SK-N-SH (cell line): Measurements from ENCODE around the gene FOXP1. TPM values are rescaled to one million over a fixed set of nuclear protein-coding genes. Genes with fewer than 3 reads are reported as not detected.

Experiments
- CTCF ChIA-PET: fragments of 300-600, 350-600 bp; formaldehyde crosslinking; extraction: SDS; loops from one replicate; lab custom pipeline; 2021; lab: Yijun Ruan, JAX
- POLR2A ChIA-PET: fragments of 350-600 bp; sonication (Branson Sonifier 250); formaldehyde crosslinking; extraction: SDS; loops from one replicate; lab custom pipeline; 2020; ENCODE audit warnings: antibody characterized with exemption, inconsistent platforms; lab: Yijun Ruan, JAX
- DNase-seq: peaks from one replicate; pipeline ENCODE4 v3.0.0; 2012
- H2AFZ ChIP-seq: fragments of 200-600 bp; sonication (generic); 2 replicates; pipeline ENCODE4 v1.8.1; 2016; ENCODE audit warnings: antibody characterized with exemption, mild to moderate bottlenecking, low read depth
- H3F3A ChIP-seq: fragments of 200-600 bp; sonication (generic); replicated peaks from 2 replicates; pipeline ENCODE3; 2016; ENCODE audit warnings: antibody characterized with exemption, mild to moderate bottlenecking; ENCODE audit not compliant: insufficient read depth
- H3K27ac ChIP-seq, 2 experiments: fragments of 200-500 bp in 1 of 2; fragments of 200-600 bp in 1 of 2; sonication (Bioruptor generic) in 1 of 2; sonication (generic), shearing (Covaris generic) in 1 of 2; 2 replicates each; pipeline versions ENCODE4 v1.5.1 to v1.6.1; 2014 to 2016; ENCODE audit warnings: low read depth in 2 of 2, inconsistent platforms in 1 of 2, low read length in 1 of 2, mild to moderate bottlenecking in 1 of 2, mixed read lengths in 1 of 2
- H3K27me3 ChIP-seq: fragments of 200-600 bp; sonication (generic), shearing (Covaris generic); 2 replicates; pipeline ENCODE4 v1.6.1; 2016; ENCODE audit warnings: mixed run types; ENCODE audit not compliant: insufficient read depth
- H3K36me3 ChIP-seq, 2 experiments: fragments of 200-500 bp in 1 of 2; fragments of 200-600 bp in 1 of 2; sonication (Bioruptor generic) in 1 of 2; sonication (generic) in 1 of 2; replicated peaks in 1 of 2; 2 replicates each; pipeline versions ENCODE3 to v1.5.1; 2014 to 2016; ENCODE audit warnings: low read length in 1 of 2, mild to moderate bottlenecking in 1 of 2; ENCODE audit not compliant: insufficient read depth in 2 of 2, control insufficient read depth in 1 of 2
- H3K4me1 ChIP-seq, 2 experiments: fragments of 200-500 bp in 1 of 2; fragments of 200-600 bp in 1 of 2; sonication (Bioruptor generic) in 1 of 2; sonication (generic), shearing (Covaris generic) in 1 of 2; 2 replicates each; pipeline versions ENCODE4 v1.5.1 to v1.6.1; 2014 to 2016; ENCODE audit warnings: low read depth in 1 of 2, low read length in 1 of 2, mixed run types in 1 of 2; ENCODE audit not compliant: insufficient read depth in 2 of 2, control insufficient read depth in 1 of 2
- H3K4me2 ChIP-seq: fragments of 200-600 bp; sonication (generic), shearing (Covaris generic); 2 replicates; pipeline ENCODE4 v1.6.1; 2017; ENCODE audit warnings: mixed run types
- H3K4me3 ChIP-seq, 2 experiments: fragments of 200-500 bp in 1 of 2; fragments of 200-600 bp in 1 of 2; sonication (Bioruptor generic) in 1 of 2; sonication (generic), shearing (Covaris generic) in 1 of 2; 2 replicates each; pipeline versions ENCODE4 v1.5.1 to v1.8.1; 2014 to 2016; ENCODE audit warnings: low read depth in 2 of 2, inconsistent platforms in 1 of 2, low read length in 1 of 2, mild to moderate bottlenecking in 1 of 2, mixed read lengths in 1 of 2, moderate library complexity in 1 of 2
- H3K79me2 ChIP-seq: fragments of 200-600 bp; sonication (generic); 2 replicates; pipeline ENCODE4 v1.8.1; 2017; ENCODE audit warnings: mild to moderate bottlenecking; ENCODE audit not compliant: insufficient read depth
- H3K9ac ChIP-seq: fragments of 200-600 bp; sonication (generic); 2 replicates; pipeline ENCODE4 v1.6.1; 2017; ENCODE audit warnings: mixed run types
- H3K9me2 ChIP-seq: fragments of 200-600 bp; sonication (generic); 2 replicates; pipeline ENCODE4 v1.6.1; 2017; ENCODE audit warnings: mixed run types
- H3K9me3 ChIP-seq: fragments of 200-600 bp; sonication (generic); 2 replicates; pipeline ENCODE4 v1.6.1; 2017; ENCODE audit warnings: mixed run types, mild to moderate bottlenecking, moderate library complexity
- H4K20me1 ChIP-seq: fragments of 200-600 bp; sonication (generic); 2 replicates; pipeline ENCODE4 v1.6.1; 2017; ENCODE audit warnings: mild to moderate bottlenecking, mixed run types; ENCODE audit not compliant: insufficient read depth
- FOSL2 ChIP-seq: IDR thresholded peaks from 2 replicates; pipeline ENCODE4 v1.4.0; 2012; ENCODE audit warnings: low read depth, mild to moderate bottlenecking, moderate library complexity, borderline replicate concordance
- GABPA ChIP-seq: IDR thresholded peaks from 2 replicates; pipeline ENCODE4 v1.4.0; 2012; ENCODE audit warnings: low read depth, mild to moderate bottlenecking
- GATA2 ChIP-seq: sonication (generic); formaldehyde crosslinking; IDR thresholded peaks from 2 replicates; pipeline ENCODE4 v1.5.0; 2020; ENCODE audit warnings: mild to moderate bottlenecking, missing genetic modification reagents
- JUND ChIP-seq: IDR thresholded peaks from 2 replicates; pipeline ENCODE4 v1.4.0; 2012
- NFIC ChIP-seq: IDR thresholded peaks from 2 replicates; pipeline ENCODE4 v1.4.0; 2012; ENCODE audit warnings: borderline replicate concordance
- POLR2AphosphoS5 ChIP-seq: IDR thresholded peaks from 2 replicates; pipeline ENCODE4 v1.6.1; 2012; ENCODE audit warnings: low read depth, low read length
- RAD21 ChIP-seq: IDR thresholded peaks from 2 replicates; pipeline ENCODE4 v1.6.1; 2012; ENCODE audit warnings: mild to moderate bottlenecking, low read length
- RCOR1 ChIP-seq: fragments of 150-350 bp; IDR thresholded peaks from 2 replicates; pipeline ENCODE4 v1.6.1; 2017; ENCODE audit warnings: antibody characterized with exemption, low read length
- SIN3A ChIP-seq: IDR thresholded peaks from 2 replicates; pipeline ENCODE4 v1.6.1; 2012; ENCODE audit warnings: low read depth, mild to moderate bottlenecking, low read length, moderate library complexity, borderline replicate concordance
- TCF12 ChIP-seq: IDR thresholded peaks from 2 replicates; pipeline ENCODE4 v1.4.0; 2012
- TEAD4 ChIP-seq: IDR thresholded peaks from 2 replicates; pipeline ENCODE4 v1.4.0; 2012; ENCODE audit warnings: mild to moderate bottlenecking, borderline replicate concordance; ENCODE audit not compliant: insufficient read depth
- WGBS: methylation state at CpG from one replicate; pipeline ENCODE4 v1.1.6; 2017; ENCODE audit warnings: low lambda C conversion rate; 5-methylcytosine and 5-hydroxymethylcytosine counted together
- polyA plus RNA-seq, 3 experiments: library from polyadenylated mRNA; depleted of rRNA; stranded (reverse); fragments of >200 nt; gene quantifications; 2 replicates each; pipeline ENCODE4 v1.2.3, GENCODE V29; 2012
- TF ChIP-seq, protein P1 (sequence below): fragments of 150-350 bp; IDR thresholded peaks from 2 replicates; pipeline ENCODE4 v1.6.1; 2017; ENCODE audit warnings: antibody characterized with exemption, low read length, low read depth, borderline replicate concordance
- TF ChIP-seq, protein P2 (sequence below): IDR thresholded peaks from 2 replicates; pipeline ENCODE4 v1.4.0; 2012; ENCODE audit warnings: low read depth, borderline replicate concordance
- TF ChIP-seq, protein P3 (sequence below): IDR thresholded peaks from 2 replicates; pipeline ENCODE4 v1.6.1; 2012; ENCODE audit warnings: mild to moderate bottlenecking, low read depth, low read length, moderate library complexity
- TF ChIP-seq, protein P4 (sequence below): IDR thresholded peaks from 2 replicates; pipeline ENCODE4 v1.4.0; 2012; ENCODE audit warnings: low read depth
- TF ChIP-seq, protein P5 (sequence below): IDR thresholded peaks from 2 replicates; pipeline ENCODE4; 2012

Gene FOXP1
- polyA plus RNA-seq, 1 of the 3 experiments (the other 2 are of a cell fraction): 8.8 TPM

DNA sequence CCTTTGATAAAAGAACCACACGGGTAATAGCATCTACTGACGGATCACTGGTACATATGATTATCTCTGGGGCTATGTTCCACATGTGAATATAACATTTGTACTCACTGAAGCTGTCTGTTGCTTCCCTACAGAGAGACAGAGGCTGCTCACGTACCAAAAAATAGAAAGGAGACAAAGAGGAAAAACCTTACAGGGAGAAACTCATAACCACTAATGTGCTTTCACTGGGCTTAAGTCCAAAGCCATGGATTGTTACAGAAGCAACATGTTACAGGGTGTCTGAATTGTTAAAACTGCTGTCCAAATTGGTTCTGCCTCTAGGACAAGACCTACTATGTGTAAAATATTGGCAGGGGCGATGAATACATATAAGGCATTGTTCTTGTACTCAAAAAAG is 311.9 kb downstream of the FOXP1 start:
- Histone ChIP-seq H2AFZ (no peak overlapping the region), H3K27me3 (no peaks in the 10 kb centered on the region), H3F3A (peaks cover 8% of the 10 kb centered on the region), H4K20me1 (no peaks in the 10 kb centered on the region), H3K9ac (no peak overlapping the region), H3K9me3 (no peaks in the 10 kb centered on the region), H3K79me2 (peaks cover 45% of the 10 kb centered on the region; the same call in 1 of the 2 replicates), H3K27ac (no peak overlapping the region), H3K9me2 (no peaks in the 10 kb centered on the region), H3K4me1 (peaks cover 0 to 4% of the 10 kb centered on the region in 2 experiments; a peak in 1 of 4 replicates), H3K4me3 (no peak overlapping the region), H3K4me2 (no peak overlapping the region), H3K36me3 (peaks cover 0 to 4% of the 10 kb centered on the region in 2 experiments)
- ChIA-PET CTCF (no interaction called here), POLR2A (no interaction called here)
- no peak for DNase-seq
- 93% methylated on average over 4 of the region's 4 CpGs for WGBS
- TF ChIP-seq RAD21 (no peak), JUND (no peak), RCOR1 (no peak), POLR2AphosphoS5 (no peak), TEAD4 (no peak), TCF12 (no peak), SIN3A (no peak), FOSL2 (no peak), GABPA (no peak), NFIC (no peak), GATA2 (CRISPR knock-in tag) (no peak)
- TF ChIP-seq, protein P1, sequence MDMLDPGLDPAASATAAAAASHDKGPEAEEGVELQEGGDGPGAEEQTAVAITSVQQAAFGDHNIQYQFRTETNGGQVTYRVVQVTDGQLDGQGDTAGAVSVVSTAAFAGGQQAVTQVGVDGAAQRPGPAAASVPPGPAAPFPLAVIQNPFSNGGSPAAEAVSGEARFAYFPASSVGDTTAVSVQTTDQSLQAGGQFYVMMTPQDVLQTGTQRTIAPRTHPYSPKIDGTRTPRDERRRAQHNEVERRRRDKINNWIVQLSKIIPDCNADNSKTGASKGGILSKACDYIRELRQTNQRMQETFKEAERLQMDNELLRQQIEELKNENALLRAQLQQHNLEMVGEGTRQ: no peak
- TF ChIP-seq, protein P2, sequence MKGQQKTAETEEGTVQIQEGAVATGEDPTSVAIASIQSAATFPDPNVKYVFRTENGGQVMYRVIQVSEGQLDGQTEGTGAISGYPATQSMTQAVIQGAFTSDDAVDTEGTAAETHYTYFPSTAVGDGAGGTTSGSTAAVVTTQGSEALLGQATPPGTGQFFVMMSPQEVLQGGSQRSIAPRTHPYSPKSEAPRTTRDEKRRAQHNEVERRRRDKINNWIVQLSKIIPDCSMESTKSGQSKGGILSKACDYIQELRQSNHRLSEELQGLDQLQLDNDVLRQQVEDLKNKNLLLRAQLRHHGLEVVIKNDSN: no peak
- TF ChIP-seq, protein P3, sequence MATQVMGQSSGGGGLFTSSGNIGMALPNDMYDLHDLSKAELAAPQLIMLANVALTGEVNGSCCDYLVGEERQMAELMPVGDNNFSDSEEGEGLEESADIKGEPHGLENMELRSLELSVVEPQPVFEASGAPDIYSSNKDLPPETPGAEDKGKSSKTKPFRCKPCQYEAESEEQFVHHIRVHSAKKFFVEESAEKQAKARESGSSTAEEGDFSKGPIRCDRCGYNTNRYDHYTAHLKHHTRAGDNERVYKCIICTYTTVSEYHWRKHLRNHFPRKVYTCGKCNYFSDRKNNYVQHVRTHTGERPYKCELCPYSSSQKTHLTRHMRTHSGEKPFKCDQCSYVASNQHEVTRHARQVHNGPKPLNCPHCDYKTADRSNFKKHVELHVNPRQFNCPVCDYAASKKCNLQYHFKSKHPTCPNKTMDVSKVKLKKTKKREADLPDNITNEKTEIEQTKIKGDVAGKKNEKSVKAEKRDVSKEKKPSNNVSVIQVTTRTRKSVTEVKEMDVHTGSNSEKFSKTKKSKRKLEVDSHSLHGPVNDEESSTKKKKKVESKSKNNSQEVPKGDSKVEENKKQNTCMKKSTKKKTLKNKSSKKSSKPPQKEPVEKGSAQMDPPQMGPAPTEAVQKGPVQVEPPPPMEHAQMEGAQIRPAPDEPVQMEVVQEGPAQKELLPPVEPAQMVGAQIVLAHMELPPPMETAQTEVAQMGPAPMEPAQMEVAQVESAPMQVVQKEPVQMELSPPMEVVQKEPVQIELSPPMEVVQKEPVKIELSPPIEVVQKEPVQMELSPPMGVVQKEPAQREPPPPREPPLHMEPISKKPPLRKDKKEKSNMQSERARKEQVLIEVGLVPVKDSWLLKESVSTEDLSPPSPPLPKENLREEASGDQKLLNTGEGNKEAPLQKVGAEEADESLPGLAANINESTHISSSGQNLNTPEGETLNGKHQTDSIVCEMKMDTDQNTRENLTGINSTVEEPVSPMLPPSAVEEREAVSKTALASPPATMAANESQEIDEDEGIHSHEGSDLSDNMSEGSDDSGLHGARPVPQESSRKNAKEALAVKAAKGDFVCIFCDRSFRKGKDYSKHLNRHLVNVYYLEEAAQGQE: no peak
- TF ChIP-seq, protein P4, sequence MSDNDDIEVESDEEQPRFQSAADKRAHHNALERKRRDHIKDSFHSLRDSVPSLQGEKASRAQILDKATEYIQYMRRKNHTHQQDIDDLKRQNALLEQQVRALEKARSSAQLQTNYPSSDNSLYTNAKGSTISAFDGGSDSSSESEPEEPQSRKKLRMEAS: no peak
- TF ChIP-seq, protein P5, sequence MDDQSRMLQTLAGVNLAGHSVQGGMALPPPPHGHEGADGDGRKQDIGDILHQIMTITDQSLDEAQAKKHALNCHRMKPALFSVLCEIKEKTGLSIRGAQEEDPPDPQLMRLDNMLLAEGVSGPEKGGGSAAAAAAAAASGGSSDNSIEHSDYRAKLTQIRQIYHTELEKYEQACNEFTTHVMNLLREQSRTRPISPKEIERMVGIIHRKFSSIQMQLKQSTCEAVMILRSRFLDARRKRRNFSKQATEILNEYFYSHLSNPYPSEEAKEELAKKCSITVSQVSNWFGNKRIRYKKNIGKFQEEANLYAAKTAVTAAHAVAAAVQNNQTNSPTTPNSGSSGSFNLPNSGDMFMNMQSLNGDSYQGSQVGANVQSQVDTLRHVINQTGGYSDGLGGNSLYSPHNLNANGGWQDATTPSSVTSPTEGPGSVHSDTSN: no peak
